K562 (cell line): ENCODE measurements around the gene KAT2B. TPM values are rescaled to one million over a fixed set of nuclear protein-coding genes. Genes with fewer than 3 reads are reported as not detected.

Experiments
- ATAC-seq: fragments of 200-7000 bp; cut with Tn5 transposase; 3 replicates; pipeline ENCODE4 v1.9.1; 2020; ENCODE audit warnings: moderate library complexity
- BruUV-seq: library from RNA; stranded (reverse); fragments of 400-500 nt; replicated peaks from 2 replicates; lab custom pipeline; 2021; lab: Mats Ljungman, UMichigan
- CTCF ChIA-PET: fragments of 300-600 bp; formaldehyde crosslinking; extraction: SDS; loops from one replicate; lab custom pipeline; 2021; ENCODE audit warnings: low intra/inter-chr PET ratio; lab: Yijun Ruan, JAX
- POLR2A ChIA-PET: fragments of 300-600, 350-650 bp; sonication (Branson Sonifier 250); formaldehyde crosslinking; extraction: SDS; loops from one replicate; lab custom pipeline; 2021; ENCODE audit warnings: antibody characterized with exemption, inconsistent platforms; lab: Yijun Ruan, JAX
- DNase-seq, 4 experiments: peaks; one replicate each; pipeline versions ENCODE4 v3.0.0 to v3.0.0-alpha.2; 2011 to 2018; ENCODE audit warnings: low spot score in 3 of 4, mixed read lengths in 3 of 4; ENCODE audit errors: extremely low read depth in 1 of 4
- FAIRE-seq: peaks from 2 replicates; lab custom pipeline; 2011; peaks lifted over from hg19 to GRCh38; lab: Jason Lieb, UNC
- H2AFZ ChIP-seq: 2 replicates; pipeline ENCODE4 v1.6.0; 2011; ENCODE audit warnings: low read depth, low read length, control low read depth, inconsistent platforms
- H3K27ac ChIP-seq: fragments of 200-600 bp; 3 replicates; pipeline ENCODE4 v1.8.0; 2011; ENCODE audit warnings: low read depth, mild to moderate bottlenecking, control low read depth, inconsistent platforms, low read length, moderate library complexity, mixed read lengths; ENCODE audit errors: extremely low read depth
- H3K27me3 ChIP-seq, 2 experiments: fragments of 300-600 bp in 1 of 2; 2 replicates in 1 of 2; 3 replicates in 1 of 2; pipeline versions ENCODE4 v1.6.0 to v1.8.0; 2011; ENCODE audit warnings: inconsistent platforms in 2 of 2, low read length in 2 of 2, mild to moderate bottlenecking in 1 of 2, mixed read lengths in 1 of 2, moderate library complexity in 1 of 2; ENCODE audit not compliant: control insufficient read depth in 2 of 2, insufficient read depth in 2 of 2
- H3K36me3 ChIP-seq: fragments of 300-600 bp; 3 replicates; pipeline ENCODE4 v1.8.0; 2011; ENCODE audit warnings: mild to moderate bottlenecking, low read length, inconsistent platforms; ENCODE audit not compliant: control insufficient read depth, insufficient read depth
- H3K4me1 ChIP-seq, 2 experiments: fragments of 200-600 bp in 1 of 2; replicated peaks in 1 of 2; 2 replicates in 1 of 2; 3 replicates in 1 of 2; pipeline versions ENCODE4 v1.5.1 to v1.8.0; 2011; ENCODE audit warnings: inconsistent platforms in 2 of 2, low read length in 2 of 2, mild to moderate bottlenecking in 1 of 2, mixed read lengths in 1 of 2, moderate library complexity in 1 of 2; ENCODE audit not compliant: control insufficient read depth in 2 of 2, insufficient read depth in 2 of 2
- H3K4me2 ChIP-seq: 2 replicates; pipeline ENCODE4 v1.6.1; 2011; ENCODE audit warnings: low read length, control low read depth, inconsistent platforms, mixed read lengths; ENCODE audit not compliant: insufficient read depth
- H3K4me3 ChIP-seq: fragments of 200-600 bp; sonication (generic), shearing (Covaris generic); 2 replicates; pipeline ENCODE4 v1.5.1; 2016; ENCODE audit warnings: control low read depth, inconsistent platforms
- H3K79me2 ChIP-seq: fragments of 200-600 bp; 3 replicates; pipeline ENCODE4 v1.8.0; 2011; ENCODE audit warnings: low read length, inconsistent platforms; ENCODE audit not compliant: control insufficient read depth, insufficient read depth
- H3K9ac ChIP-seq, 2 experiments: 2 replicates each; pipeline versions ENCODE4 v1.6.0 to v1.6.1; 2011; ENCODE audit warnings: low read depth in 2 of 2, low read length in 2 of 2, control low read depth in 1 of 2, inconsistent platforms in 1 of 2, mild to moderate bottlenecking in 1 of 2, mixed read lengths in 1 of 2; ENCODE audit not compliant: insufficient read depth in 1 of 2
- H3K9me1 ChIP-seq: one replicate; pipeline ENCODE4 v1.6.0; 2011; ENCODE audit warnings: inconsistent platforms, mild to moderate bottlenecking, low read length, moderate library complexity; ENCODE audit not compliant: control insufficient read depth, insufficient read depth
- H3K9me3 ChIP-seq: replicated peaks from 2 replicates; pipeline ENCODE4 v1.5.1; 2011; ENCODE audit warnings: low read depth, low read length, inconsistent platforms; ENCODE audit not compliant: control insufficient read depth, insufficient read depth
- H4K20me1 ChIP-seq: replicated peaks from 2 replicates; pipeline ENCODE4 v1.6.1; 2011; ENCODE audit warnings: low read length, inconsistent platforms, mixed read lengths; ENCODE audit not compliant: control insufficient read depth, insufficient read depth
- ARID3B ChIP-seq: fragments of 250-450 bp; sonication (Bioruptor Pico); IDR thresholded peaks from 2 replicates; pipeline ENCODE4 v1.4.0; 2020; ENCODE audit warnings: borderline replicate concordance
- CBX1 ChIP-seq: sonication (generic); IDR thresholded peaks from 2 replicates; pipeline ENCODE4 v1.6.1; 2016; ENCODE audit warnings: antibody characterized with exemption, low read depth, mild to moderate bottlenecking
- CC2D1A ChIP-seq: fragments of 450-650 bp; IDR thresholded peaks from 2 replicates; pipeline ENCODE4 v1.6.1; 2017; ENCODE audit warnings: mild to moderate bottlenecking
- CEBPB ChIP-seq: fragments of 450-650 bp; IDR thresholded peaks from 2 replicates; pipeline ENCODE4 v1.6.1; 2016; ENCODE audit warnings: missing genetic modification characterization, missing compliant biosample characterization
- DIDO1 ChIP-seq: fragments of 450-650 bp; IDR thresholded peaks from 2 replicates; pipeline ENCODE4 v1.6.1; 2016; ENCODE audit warnings: low read depth, missing biosample characterization, missing genetic modification characterization
- FOXO4 ChIP-seq: fragments of 450-650 bp; formaldehyde crosslinking; IDR thresholded peaks from 2 replicates; pipeline ENCODE4 v1.4.0; 2020; ENCODE audit warnings: mild to moderate bottlenecking, moderate library complexity
- HDAC3 ChIP-seq: fragments of 450-650 bp; IDR thresholded peaks from 2 replicates; pipeline ENCODE4 v1.6.1; 2018; ENCODE audit warnings: borderline replicate concordance, mild to moderate bottlenecking, moderate library complexity; ENCODE audit not compliant: partially characterized antibody
- HNRNPK ChIP-seq: fragments of 200-400 bp; formaldehyde crosslinking; IDR thresholded peaks from one replicate; pipeline ENCODE4 v1.6.1; 2018; ENCODE audit warnings: mild to moderate bottlenecking, low read depth, low read length; ENCODE audit not compliant: poor library complexity, severe bottlenecking
- NBN ChIP-seq: fragments of 450-650 bp; IDR thresholded peaks from 2 replicates; pipeline ENCODE4 v1.6.1; 2016; ENCODE audit warnings: low read depth, mild to moderate bottlenecking
- PURB ChIP-seq: sonication (generic); formaldehyde crosslinking; IDR thresholded peaks from 2 replicates; pipeline ENCODE4 v1.9.0; 2021; ENCODE audit warnings: low read depth, mild to moderate bottlenecking, missing genetic modification reagents
- SRF ChIP-seq, 2 experiments: fragments of 250-450, 450-650 bp in 1 of 2; sonication (Bioruptor Pico) in 1 of 2; sonication (generic) in 1 of 2; formaldehyde crosslinking; IDR thresholded peaks; 2 replicates each; pipeline versions ENCODE4 v1.5.0 to v1.5.1; 2020 to 2022; ENCODE audit warnings: mild to moderate bottlenecking in 1 of 2, missing genetic modification reagents in 1 of 2
- ZNF253 ChIP-seq: fragments of 250-450 bp; sonication (Bioruptor Pico); conservative IDR thresholded peaks from 2 replicates; pipeline ENCODE4 v1.6.1; 2021; ENCODE audit warnings: mild to moderate bottlenecking
- ZNF551 ChIP-seq: fragments of 250-450 bp; sonication (Bioruptor Pico); IDR thresholded peaks from 2 replicates; pipeline ENCODE4 v1.5.0; 2021; ENCODE audit warnings: mild to moderate bottlenecking, moderate library complexity
- WGBS: fragments of 100-300 bp; shearing (Covaris generic); methylation state at CpG from one replicate; pipeline ENCODE4 v1.1.6; 2016; ENCODE audit warnings: low coverage, mixed read lengths; ENCODE audit not compliant: insufficient coverage; ENCODE audit errors: missing lambda C conversion rate; 5-methylcytosine and 5-hydroxymethylcytosine counted together
- in situ Hi-C: fragments of 300-500 bp; cut with MboI; formaldehyde crosslinking; loops from 4 replicates; pipeline ENCODE4 v1.15.0; 2018; ENCODE audit warnings: inconsistent platforms, mixed read lengths
- intact Hi-C: fragments of 100-400 bp; cut with micrococcal nuclease; formaldehyde crosslinking; loops from 2 replicates; pipeline ENCODE4 v1.14.2; 2022
- polyA plus RNA-seq, 8 experiments: library from polyadenylated mRNA; depleted of rRNA in 4 of 8; stranded (reverse) in 5 of 8; unstranded in 3 of 8; fragments of >200 nt; fragmentation: Nextera tagmentation in 2 of 8; fragmentation: Illumina TruSeq in 1 of 8; extraction: Ambion mirVana in 2 of 8; extraction: Trizol in 1 of 8; gene quantifications; 2 replicates each; pipeline versions ENCODE4 v1.2.1 to v1.2.3, GENCODE V29; 2011 to 2014; ENCODE audit warnings: inconsistent platforms in 1 of 8, missing spikeins in 1 of 8
- total RNA-seq, 7 experiments: library from RNA; depleted of rRNA in 6 of 7; stranded (reverse); fragments of >200 nt in 6 of 7; fragmentation: Illumina TruSeq in 2 of 7; extraction: Trizol in 2 of 7; gene quantifications; 2 replicates each; pipeline versions ENCODE4 v1.2.1 to v1.2.3, GENCODE V29; 2011 to 2021; ENCODE audit warnings: low replicate concordance in 1 of 7
- TF ChIP-seq, protein P1 (sequence below): fragments of 450-650 bp; IDR thresholded peaks from 2 replicates; pipeline ENCODE4 v1.6.1; 2016; ENCODE audit warnings: low read depth, mild to moderate bottlenecking, moderate library complexity

The KAT2B gene
- total and polyA plus RNA-seq, 9 of the 15 experiments (the other 6 are each of a cell fraction or from before 2014, with no cell fraction given): 3.3 to 14.9 (median 12.2) TPM

- TF ChIP-seq SRF (CRISPR knock-in tag; IDR thresholded peaks at IDR 0.05) (no peak), PURB (CRISPR knock-in tag) (no peak)
Observed at GRCh38 chr3:20037255-20037996, 2.8 kb upstream of the KAT2B start (continued).

GRCh38 chr3:20038699-20039465 is 1.4 kb upstream of the KAT2B start:
- H3K27ac ChIP-seq: peak overlapping the region; percentile 89
- H3K9ac ChIP-seq: peak overlapping the region in 1 of 2 experiments; percentile 79; a peak in 2 of 4 replicates
- DNase-seq: peak in 2 of 4 experiments; percentile 50 to 66
- no peak for ATAC-seq
- ChIA-PET CTCF (no interaction called here), POLR2A (interaction anchor here (0.6 to 1.8 kb wide), 5 partner anchors 9 to 1917 kb away, joined by 3 to 12 read pairs (median 3); no protein-coding TSS in a partner anchor)
- H3K9me3 ChIP-seq: no peaks in the 10 kb centered on the region
- 21% methylated on average over 16 of the region's 16 CpGs for WGBS
- BruUV-seq: TSS peak; percentile 93
- H3K79me2 ChIP-seq: peaks cover 32% of the 10 kb centered on the region
- peak overlapping the region; percentile 91 for H2AFZ ChIP-seq
- peaks cover 19 to 34% of the 10 kb centered on the region in 2 experiments; a peak in 4 of 5 replicates for H3K4me1 ChIP-seq
- no peaks in the 10 kb centered on the region for H3K36me3 ChIP-seq
- in situ Hi-C loops (no loop called here), intact Hi-C loops (loop anchor here (1.0 to 5.0 kb wide), 3 partner anchors 47 to 150 kb away; no protein-coding TSS in a partner anchor)
- H4K20me1 ChIP-seq: peaks cover 16% of the 10 kb centered on the region
- no peaks in the 10 kb centered on the region for H3K9me1 ChIP-seq
- peak; percentile 19 for FAIRE-seq
- peak overlapping the region; percentile 85 for H3K4me2 ChIP-seq
- no peaks in the 10 kb centered on the region for H3K27me3 ChIP-seq
- H3K4me3 ChIP-seq: peak overlapping the region; percentile 80
- TF ChIP-seq, protein P1, sequence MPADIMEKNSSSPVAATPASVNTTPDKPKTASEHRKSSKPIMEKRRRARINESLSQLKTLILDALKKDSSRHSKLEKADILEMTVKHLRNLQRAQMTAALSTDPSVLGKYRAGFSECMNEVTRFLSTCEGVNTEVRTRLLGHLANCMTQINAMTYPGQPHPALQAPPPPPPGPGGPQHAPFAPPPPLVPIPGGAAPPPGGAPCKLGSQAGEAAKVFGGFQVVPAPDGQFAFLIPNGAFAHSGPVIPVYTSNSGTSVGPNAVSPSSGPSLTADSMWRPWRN: peak; percentile 65; the same call in 1 of the 2 replicates
- TF ChIP-seq ZNF551: no peak
- no peak for TF ChIP-seq NBN
- no peak for TF ChIP-seq CEBPB (tag)
- no peak for TF ChIP-seq CBX1
- no peak for TF ChIP-seq ARID3B
- peak; percentile 35 for TF ChIP-seq HDAC3
- no peak for TF ChIP-seq FOXO4 (CRISPR knock-in tag)
- TF ChIP-seq DIDO1: no peak
- TF ChIP-seq ZNF253: no peak
- no peak for TF ChIP-seq HNRNPK
- TF ChIP-seq CC2D1A: no peak
